Left renal pelvis (tissue), 4 donors: ENCODE measurements around the gene KCNK16. TPM values are rescaled to one million over a fixed set of nuclear protein-coding genes. Genes with fewer than 3 reads are reported as not detected.

ENCODE experiments used
- DNase-seq, 4 donors: peaks; one replicate each; pipeline ENCODE4 v3.0.0-alpha.2; 2013; ENCODE audit warnings: low read depth in 4 of 4, low spot score in 3 of 4
- polyA plus RNA-seq, 4 donors: library from polyadenylated mRNA; unstranded; fragments of 120-200 nt; gene quantifications; one replicate each; pipeline ENCODE4 v1.2.1, GENCODE V29; 2013; ENCODE audit not compliant: insufficient read length in 4 of 4

The KCNK16 gene
- polyA plus RNA-seq, 4 donors: not detected

DNA sequence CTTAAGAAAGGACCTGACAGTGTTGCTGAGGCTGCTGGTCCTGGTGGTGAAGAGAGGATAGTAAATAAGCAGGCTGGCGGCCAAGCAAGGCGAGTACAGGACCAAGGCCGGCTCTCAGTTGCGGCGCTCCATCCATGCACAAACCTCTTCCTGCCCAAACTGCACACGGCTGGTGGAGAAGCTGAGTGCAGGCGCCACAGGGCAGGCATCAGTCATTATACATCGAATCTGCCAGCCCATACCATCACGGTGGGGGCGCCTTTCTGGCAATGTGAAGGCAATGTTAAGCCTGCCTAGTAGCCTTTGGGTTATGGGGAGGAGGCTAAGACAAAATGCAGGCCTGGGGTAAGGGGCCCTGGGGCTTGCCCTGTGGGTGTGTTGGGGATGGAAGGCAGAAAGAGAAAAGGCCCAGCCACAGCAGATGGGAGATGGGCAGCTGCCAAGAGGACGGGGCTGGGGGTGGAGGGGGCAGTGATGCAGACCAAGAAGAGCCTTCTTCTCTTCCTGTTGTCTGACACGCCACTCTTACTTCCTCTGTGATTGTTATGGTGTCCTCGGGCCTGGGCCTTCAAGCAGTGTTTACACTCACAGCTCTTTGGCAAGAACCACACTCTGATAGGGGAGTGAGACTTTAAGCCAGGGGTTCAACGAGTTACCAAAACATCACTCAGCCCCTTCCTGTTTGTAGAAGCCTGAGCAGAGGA is 20.3 kb upstream of the KCNK16 start:
- no peak for DNase-seq

GRCh38 chr6:39341937-39342336 is 19.4 kb upstream of the KCNK16 start:
- DNase-seq: no peak

DNA sequence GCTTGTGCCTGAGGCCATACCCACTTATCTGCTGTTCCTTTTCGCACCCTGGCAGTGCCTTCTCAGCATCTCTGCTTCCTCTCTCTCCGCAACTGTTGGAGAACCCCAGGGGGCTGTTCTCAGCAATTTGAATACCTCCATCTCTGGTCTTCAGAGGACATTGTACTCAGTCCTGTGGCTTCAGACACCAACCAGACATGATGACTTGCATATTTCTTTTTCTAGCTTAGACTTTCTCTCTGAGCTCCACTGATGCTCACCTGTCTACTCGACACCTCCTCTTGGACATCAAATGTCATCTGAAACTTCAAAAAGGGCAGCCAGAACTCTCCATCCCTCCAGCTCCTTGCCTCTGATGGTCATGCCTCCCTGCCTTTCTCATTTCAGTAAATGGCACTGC is 18.9 kb upstream of the KCNK16 start:
- no peak for DNase-seq

GRCh38 chr6:39339868-39340550 is 17.5 kb upstream of the KCNK16 start:
- no peak for DNase-seq

- no peak for DNase-seq
Observed at GRCh38 chr6:39339096-39339867, 16.8 kb upstream of the KCNK16 start.

- no peak for DNase-seq
Observed at GRCh38 chr6:39338397-39338796, 15.9 kb upstream of the KCNK16 start.

DNA sequence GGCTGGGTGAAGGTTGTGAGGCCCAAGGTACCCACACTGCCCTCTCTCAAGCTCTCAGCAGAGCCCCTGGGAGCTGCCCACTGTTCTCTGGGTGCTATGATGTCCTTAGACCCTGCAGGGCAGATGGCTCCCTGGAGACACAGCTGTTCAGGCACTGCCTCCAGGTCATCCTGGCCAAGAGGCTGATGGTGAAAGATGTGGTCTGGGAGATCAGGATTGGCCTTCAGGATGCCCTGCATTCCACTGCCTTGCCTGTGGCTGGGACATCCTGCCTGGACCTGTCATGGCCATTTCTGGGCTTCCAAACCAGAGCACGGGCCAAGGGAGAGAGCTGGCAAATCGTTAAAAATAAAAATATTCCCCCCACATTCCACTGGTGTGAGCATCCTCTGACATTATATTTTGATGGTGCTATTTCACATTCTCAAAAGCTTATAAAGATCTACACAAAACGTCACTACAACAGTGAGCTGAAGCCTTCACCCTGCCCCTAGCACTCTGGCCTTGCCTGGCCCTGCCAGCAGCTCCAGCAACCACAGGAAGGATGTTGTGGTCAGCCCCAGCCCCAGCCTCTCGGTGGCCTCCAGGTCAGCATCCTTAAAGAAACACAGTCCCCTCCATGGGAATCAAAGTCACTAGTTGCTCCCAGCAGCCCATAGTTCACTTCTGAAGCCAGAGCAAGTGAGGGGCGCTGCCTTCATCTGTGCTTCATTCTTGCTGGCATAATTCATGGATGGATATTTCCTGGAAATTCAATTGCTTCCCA is 13.5 kb upstream of the KCNK16 start:
- no peak for DNase-seq

- no peak for DNase-seq
Observed at GRCh38 chr6:39333644-39334438, 11.3 kb upstream of the KCNK16 start.

DNA sequence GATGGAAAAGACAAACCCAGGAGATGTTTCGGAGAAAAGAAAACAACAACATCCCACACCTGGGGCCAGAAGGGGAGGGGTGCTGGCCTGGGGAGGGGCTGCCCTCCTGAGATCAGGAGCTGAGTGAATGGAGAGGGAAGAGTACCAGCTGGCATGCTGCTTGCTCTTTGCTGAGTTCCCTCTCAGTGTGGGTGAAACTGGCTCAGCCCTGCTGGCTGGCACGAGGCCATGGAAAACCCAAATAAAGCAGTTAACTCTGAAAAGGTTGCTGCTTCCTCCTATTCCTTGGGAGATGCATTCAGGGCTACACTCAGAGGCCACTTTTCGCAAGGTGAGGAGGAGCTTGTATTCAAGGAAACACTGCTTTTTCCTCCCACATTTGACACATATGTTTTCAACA is 8.0 kb upstream of the KCNK16 start:
- DNase-seq: no peak

DNA sequence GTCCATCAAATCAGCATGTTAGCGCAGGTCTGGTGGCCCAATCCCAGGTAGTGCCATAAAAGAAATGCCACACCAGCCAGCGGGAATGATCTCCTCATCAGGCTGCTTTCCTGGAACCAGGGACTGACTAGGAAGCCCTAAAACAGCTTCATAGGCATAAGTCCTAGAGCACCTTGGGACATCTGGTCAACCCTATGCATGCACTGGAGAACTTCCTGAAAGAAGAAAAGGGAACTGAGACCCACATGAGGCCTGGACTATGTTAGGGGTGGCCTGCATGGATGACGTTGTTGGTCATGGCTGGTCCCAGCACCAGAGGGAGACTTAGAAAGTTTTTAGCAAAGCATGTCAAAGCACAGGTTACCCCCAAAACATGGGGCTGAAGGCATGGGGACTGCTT is 7.6 kb upstream of the KCNK16 start:
- DNase-seq: no peak

DNA sequence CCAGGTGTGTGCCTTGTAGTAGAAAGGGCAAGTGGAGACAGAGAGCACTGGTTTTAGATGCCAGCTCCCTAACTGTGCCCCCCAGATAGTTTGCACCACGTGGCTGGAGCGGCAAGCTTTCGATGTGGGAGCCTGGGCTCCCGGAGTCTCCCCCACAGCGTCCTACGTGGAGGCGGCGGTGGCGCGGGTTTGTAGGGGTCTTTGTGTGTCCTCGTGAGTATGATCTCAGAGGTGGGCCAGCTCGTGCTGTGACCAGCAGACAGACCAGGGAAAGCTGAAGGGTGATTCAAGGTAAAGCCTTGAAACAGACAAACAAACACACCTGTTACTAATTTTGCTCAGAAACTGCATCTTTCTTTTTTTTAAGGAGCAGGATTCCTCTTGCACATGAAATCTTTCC is 5.6 kb upstream of the KCNK16 start:
- no peak for DNase-seq

- DNase-seq: no peak
Observed at GRCh38 chr6:39327507-39327906, 5.0 kb upstream of the KCNK16 start.

DNA sequence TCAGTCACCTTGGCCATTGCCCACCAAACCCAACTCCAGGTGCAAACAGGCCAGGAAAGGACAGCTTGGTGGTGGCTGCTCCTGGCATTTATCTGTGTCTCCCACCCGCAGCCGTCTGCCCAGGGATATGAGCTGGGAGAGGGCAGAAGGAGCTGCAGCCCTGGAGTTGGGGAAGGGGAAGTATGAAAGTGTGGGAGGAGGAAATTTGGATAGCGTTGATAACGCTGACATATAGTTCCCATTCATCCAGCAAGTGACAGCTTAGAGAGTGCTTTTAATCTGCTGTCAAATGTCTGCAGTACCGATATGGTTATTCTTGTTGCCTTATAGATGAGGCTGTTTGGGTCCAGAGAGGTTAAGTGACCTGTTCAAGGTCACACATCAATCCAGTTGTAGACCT is 741 bp downstream of the KCNK16 start:
- no peak for DNase-seq

- no peak for DNase-seq
Observed at GRCh38 chr6:39320363-39320984, 2.0 kb downstream of the KCNK16 start.

GRCh38 chr6:39319621-39320362 is 2.7 kb downstream of the KCNK16 start:
- no peak for DNase-seq

DNA sequence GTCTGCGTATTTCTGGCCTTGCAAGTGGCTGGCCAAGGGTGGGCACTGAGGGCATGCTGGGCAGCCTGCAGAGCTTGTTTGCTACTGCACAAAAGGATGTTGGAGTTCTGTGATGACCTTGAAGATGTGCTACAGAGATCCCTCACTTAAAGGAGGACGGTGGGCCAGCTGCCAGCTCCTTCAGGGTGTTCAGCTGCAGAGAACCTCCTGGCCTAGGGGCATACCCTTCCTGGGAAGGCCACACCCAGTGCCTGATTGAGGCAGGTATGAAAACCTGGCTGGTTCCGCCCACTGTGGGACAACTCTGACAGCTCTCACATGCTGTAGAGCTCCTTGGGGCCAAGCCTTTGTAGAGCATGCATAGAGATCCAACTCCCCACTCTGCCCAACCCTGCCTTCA is 5.2 kb downstream of the KCNK16 start:
- no peak for DNase-seq

DNA sequence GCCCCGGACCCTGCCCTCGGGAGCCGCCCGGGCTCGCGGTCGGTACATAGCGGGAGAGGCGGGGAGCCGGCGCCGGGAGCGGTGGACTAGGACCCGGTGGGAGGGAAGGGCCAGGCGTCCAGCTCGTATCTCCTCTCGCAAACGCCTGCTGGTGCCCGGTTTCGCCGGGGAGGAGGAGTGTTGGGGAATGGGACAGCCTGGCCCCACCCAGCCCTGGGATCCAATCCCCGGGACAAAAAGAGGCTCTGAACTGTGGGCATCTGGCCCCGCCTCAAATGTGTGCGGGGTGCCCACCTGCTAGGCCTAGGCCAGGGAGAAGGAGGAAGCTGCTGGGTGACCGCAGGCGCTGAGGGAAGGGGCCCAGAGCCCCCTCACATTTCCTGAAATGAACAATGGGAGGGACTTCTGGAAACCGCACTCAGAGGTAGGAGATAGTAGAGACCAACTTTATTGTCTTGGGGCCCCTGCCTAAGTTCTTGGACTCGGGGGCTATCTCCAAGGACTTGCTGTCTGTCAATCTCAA is 8.2 kb downstream of the KCNK16 start, which contains the start of gene KCNK17:
TSS of gene KCNK17 (minus strand) at position 147 of the 523 bp plus-strand sequence. CDS start at position 48, 99 bp downstream.
- DNase-seq: no peak

DNA sequence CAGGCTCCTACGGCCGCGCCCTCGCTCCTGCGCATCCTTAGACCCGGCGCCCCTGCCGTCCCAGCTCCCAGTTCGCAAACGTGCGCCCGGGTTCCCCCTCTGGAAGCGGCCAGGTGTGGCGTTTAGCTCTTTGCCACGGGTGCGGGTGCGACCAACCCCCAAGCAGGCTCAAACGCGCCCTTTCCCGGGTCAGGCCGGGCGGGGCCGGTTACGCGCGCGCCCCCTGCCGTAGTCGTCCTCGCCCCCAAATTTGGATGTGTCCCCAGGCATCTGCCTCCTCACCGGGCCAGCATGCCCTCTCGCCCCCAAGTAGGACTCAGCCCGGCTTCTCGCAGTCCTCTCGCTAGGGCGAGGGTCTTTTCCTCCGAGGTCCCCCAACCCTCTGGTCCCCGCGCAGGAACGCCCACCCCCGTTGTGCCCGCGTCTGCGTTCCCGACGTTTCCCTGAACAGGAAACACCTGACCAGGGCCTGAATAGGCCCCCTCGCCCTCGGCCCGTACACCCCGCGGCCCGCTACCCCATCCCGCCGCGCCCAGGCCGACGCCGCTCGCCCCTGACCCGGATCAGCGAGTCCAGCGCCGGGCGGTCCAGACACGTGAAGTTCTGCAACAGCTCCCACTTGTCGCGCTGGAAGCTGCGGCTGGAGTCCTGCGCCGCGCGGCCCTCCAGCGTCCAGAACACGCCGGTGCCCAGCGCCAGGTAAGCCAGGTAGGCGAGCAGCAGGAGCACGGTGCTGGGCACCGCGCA is 8.8 kb downstream of the KCNK16 start:
- no peak for DNase-seq
